GM12865 (cell line): Measurements from ENCODE around the gene ARHGAP42.

Experiments
- DNase-seq: peaks from one replicate; pipeline ENCODE4 v3.0.0; 2010; ENCODE audit warnings: low read depth
- H3K4me3 ChIP-seq: 2 replicates; pipeline ENCODE4 v1.5.1; 2011; ENCODE audit warnings: mild to moderate bottlenecking, low read depth, low read length, control low read depth
- CTCF ChIP-seq: IDR thresholded peaks from 2 replicates; pipeline ENCODE4 v1.5.1; 2011; ENCODE audit warnings: low read length, control low read depth, low read depth, inconsistent platforms; ENCODE audit not compliant: insufficient read depth; ENCODE audit errors: missing control alignments

The ARHGAP42 gene

GRCh38 chr11:100790073-100790472 lies 103.0 kb downstream of the ARHGAP42 start:
- H3K4me3 ChIP-seq: no peak overlapping the region
- no peak for TF ChIP-seq CTCF
- DNase-seq: no peak

- no peak overlapping the region for H3K4me3 ChIP-seq
- DNase-seq: no peak
Measured at GRCh38 chr11:100791103-100791502, 104.0 kb downstream of the ARHGAP42 start.

DNA sequence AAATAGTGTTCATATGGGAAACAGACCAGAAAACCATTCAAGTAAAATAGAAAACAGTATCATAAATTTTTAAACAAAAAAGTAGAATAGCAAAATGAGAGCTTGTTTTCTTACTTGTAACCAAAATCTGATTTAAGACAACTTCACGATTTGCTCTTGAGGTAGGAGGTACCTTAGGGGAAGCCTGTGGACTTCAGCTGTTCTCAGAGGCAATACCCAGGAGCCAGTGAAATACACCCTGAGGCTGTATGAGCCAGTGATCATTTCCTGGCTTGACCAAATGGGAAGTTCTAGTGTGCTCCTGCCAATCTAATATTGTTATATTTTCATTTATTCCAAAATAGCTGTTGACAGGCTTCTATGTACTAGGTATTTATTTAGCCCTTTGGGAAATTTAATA lies 104.8 kb downstream of the ARHGAP42 start:
- no peak for DNase-seq
- no peak overlapping the region for H3K4me3 ChIP-seq
- TF ChIP-seq CTCF: no peak

More at GRCh38 chr11:100791103-100791502, 104.0 kb downstream of the ARHGAP42 start:
- TF ChIP-seq CTCF: no peak

- no peak overlapping the region for H3K4me3 ChIP-seq
- no peak for DNase-seq
- no peak for TF ChIP-seq CTCF
Measured at GRCh38 chr11:100793525-100793924, 106.4 kb downstream of the ARHGAP42 start.

DNA sequence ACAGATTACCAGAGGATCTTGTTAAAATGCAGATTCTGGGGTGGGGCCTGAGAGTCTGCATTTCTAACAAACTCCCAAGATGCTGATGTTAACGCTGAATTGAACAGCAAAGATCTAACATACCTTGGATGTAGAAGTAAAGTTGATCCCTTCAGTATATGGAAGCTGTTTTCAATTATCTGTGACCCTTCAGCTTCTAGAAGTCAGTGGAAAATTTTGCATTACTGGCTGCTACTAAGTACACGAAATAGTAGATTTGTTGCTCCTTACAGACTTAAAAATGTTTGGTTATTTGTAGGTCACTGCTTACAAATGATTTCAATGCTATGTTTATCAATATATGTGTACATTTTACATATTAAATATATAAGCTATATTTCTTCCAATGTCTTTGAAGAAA lies 107.4 kb downstream of the ARHGAP42 start:
- TF ChIP-seq CTCF: no peak
- DNase-seq: no peak
- H3K4me3 ChIP-seq: no peak overlapping the region

DNA sequence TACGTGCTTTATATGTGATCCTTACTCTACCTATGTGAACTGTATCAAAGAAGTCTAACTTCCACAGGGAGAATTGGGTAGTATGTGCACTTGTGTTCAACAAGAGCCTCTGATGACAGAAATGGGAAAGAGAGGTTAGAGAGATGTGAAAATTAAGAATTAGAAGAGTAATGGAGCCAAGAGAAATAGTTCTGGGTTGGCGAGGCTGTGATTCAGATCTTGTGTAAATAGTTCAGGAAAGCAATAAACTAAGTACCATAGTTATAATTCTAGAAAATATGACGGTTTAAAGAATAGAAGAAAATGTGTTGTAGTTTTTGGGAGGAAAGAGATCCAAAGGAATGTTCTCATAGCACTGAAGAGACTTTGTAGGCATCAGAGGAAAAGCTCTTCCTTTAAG lies 112.4 kb downstream of the ARHGAP42 start:
- no peak for DNase-seq
- no peak for TF ChIP-seq CTCF

GRCh38 chr11:100800202-100800601 lies 113.1 kb downstream of the ARHGAP42 start:
- no peak overlapping the region for H3K4me3 ChIP-seq
- DNase-seq: no peak
- TF ChIP-seq CTCF: no peak

More for the DNA sequence above, 112.4 kb downstream of the ARHGAP42 start:
- H3K4me3 ChIP-seq: no peak overlapping the region
